H9 (cell line): Measurements from ENCODE around the gene PHYH. TPM values are rescaled to one million over a fixed set of nuclear protein-coding genes. Genes with fewer than 3 reads are reported as not detected.

Source experiments
- DNase-seq: peaks from one replicate; pipeline ENCODE4 v3.0.0-alpha.2; 2017
- H2AFZ ChIP-seq: one replicate; pipeline ENCODE4 v1.6.1; 2013; ENCODE audit warnings: mild to moderate bottlenecking, low read length, control low read depth, moderate library complexity
- H2AK5ac ChIP-seq: 2 replicates; pipeline ENCODE4 v1.6.1; 2013; ENCODE audit warnings: low read length, control low read depth, mixed read lengths; ENCODE audit not compliant: insufficient read length
- H2BK120ac ChIP-seq: one replicate; pipeline ENCODE4 v1.6.1; 2013; ENCODE audit warnings: low read depth, mild to moderate bottlenecking, low read length, control low read depth, inconsistent platforms; ENCODE audit not compliant: poor library complexity, severe bottlenecking
- H2BK12ac ChIP-seq: 2 replicates; pipeline ENCODE4 v1.6.1; 2013; ENCODE audit warnings: low read length, control low read depth, mixed read lengths, low read depth; ENCODE audit not compliant: insufficient read length
- H2BK15ac ChIP-seq: 2 replicates; pipeline ENCODE4 v1.6.1; 2013; ENCODE audit warnings: low read depth, low read length, control low read depth
- H2BK20ac ChIP-seq: one replicate; pipeline ENCODE4 v1.6.1; 2013; ENCODE audit warnings: low read depth, mild to moderate bottlenecking, low read length, control low read depth, inconsistent platforms; ENCODE audit not compliant: poor library complexity, severe bottlenecking
- H2BK5ac ChIP-seq: 2 replicates; pipeline ENCODE4 v1.6.1; 2013; ENCODE audit warnings: low read length, control low read depth, mixed read lengths; ENCODE audit not compliant: insufficient read length
- H3K14ac ChIP-seq: 2 replicates; pipeline ENCODE4 v1.6.1; 2013; ENCODE audit warnings: low read length, control low read depth; ENCODE audit not compliant: insufficient read depth
- H3K18ac ChIP-seq: 2 replicates; pipeline ENCODE4 v1.6.1; 2013; ENCODE audit warnings: low read depth, mild to moderate bottlenecking, mixed read lengths, low read length, control low read depth; ENCODE audit not compliant: insufficient read length
- H3K23ac ChIP-seq: 2 replicates; pipeline ENCODE4 v1.6.1; 2013; ENCODE audit warnings: low read length, control low read depth, mixed read lengths, low read depth; ENCODE audit not compliant: insufficient read length
- H3K23me2 ChIP-seq: 2 replicates; pipeline ENCODE4 v1.6.1; 2013; ENCODE audit warnings: low read depth, mild to moderate bottlenecking, mixed read lengths, low read length, control low read depth; ENCODE audit not compliant: insufficient read length, poor library complexity, severe bottlenecking
- H3K27ac ChIP-seq: 2 replicates; pipeline ENCODE4 v1.5.1; 2013; ENCODE audit warnings: low read length, control low read depth, mixed read lengths, low read depth; ENCODE audit not compliant: insufficient read length
- H3K27me3 ChIP-seq: 2 replicates; pipeline ENCODE4 v1.6.1; 2013; ENCODE audit warnings: low read length, control low read depth, inconsistent platforms; ENCODE audit not compliant: insufficient read depth
- H3K4ac ChIP-seq: 2 replicates; pipeline ENCODE4 v1.6.1; 2013; ENCODE audit warnings: low read depth, mild to moderate bottlenecking, control low read depth, inconsistent platforms, low read length, moderate library complexity
- H3K4me1 ChIP-seq: 2 replicates; pipeline ENCODE4 v1.6.1; 2013; ENCODE audit warnings: low read length, control low read depth, inconsistent platforms; ENCODE audit not compliant: insufficient read depth
- H3K4me2 ChIP-seq: 2 replicates; pipeline ENCODE4 v1.6.1; 2013; ENCODE audit warnings: low read length, control low read depth, mixed read lengths; ENCODE audit not compliant: insufficient read length, insufficient read depth
- H3K56ac ChIP-seq: 2 replicates; pipeline ENCODE4 v1.6.1; 2013; ENCODE audit warnings: low read depth, mild to moderate bottlenecking, mixed read lengths, low read length, control low read depth; ENCODE audit not compliant: insufficient read length
- H3K79me1 ChIP-seq: 2 replicates; pipeline ENCODE4 v1.6.1; 2013; ENCODE audit warnings: low read depth, mild to moderate bottlenecking, moderate library complexity, low read length, control low read depth, inconsistent platforms; ENCODE audit not compliant: insufficient read depth, poor library complexity, severe bottlenecking
- H3K79me2 ChIP-seq: 2 replicates; pipeline ENCODE4 v1.6.1; 2013; ENCODE audit warnings: low read length, control low read depth, inconsistent platforms; ENCODE audit not compliant: insufficient read depth
- H3K9ac ChIP-seq: 2 replicates; pipeline ENCODE4 v1.6.1; 2013; ENCODE audit warnings: low read length, control low read depth, mixed read lengths; ENCODE audit not compliant: insufficient read length; ENCODE audit errors: extremely low read depth
- H3K9me3 ChIP-seq: one replicate; pipeline ENCODE4 v1.6.1; 2013; ENCODE audit warnings: low read depth, low read length, inconsistent platforms; ENCODE audit not compliant: control insufficient read depth
- H3T11ph ChIP-seq: one replicate; pipeline ENCODE4 v1.6.1; 2013; ENCODE audit warnings: mild to moderate bottlenecking, low read length, control low read depth, inconsistent platforms
- H4K20me1 ChIP-seq: one replicate; pipeline ENCODE4 v1.6.1; 2013; ENCODE audit not compliant: control insufficient read depth, insufficient read length, insufficient read depth
- H4K5ac ChIP-seq: 2 replicates; pipeline ENCODE4 v1.6.1; 2013; ENCODE audit warnings: low read depth, mild to moderate bottlenecking, mixed read lengths, low read length, control low read depth; ENCODE audit not compliant: insufficient read length
- H4K8ac ChIP-seq: replicated peaks from 2 replicates; pipeline ENCODE4 v1.6.1; 2013; ENCODE audit warnings: low read length, control low read depth, mixed read lengths, low read depth; ENCODE audit not compliant: insufficient read length
- H4K91ac ChIP-seq: 2 replicates; pipeline ENCODE4 v1.6.1; 2013; ENCODE audit warnings: low read depth, mild to moderate bottlenecking, moderate library complexity, mixed read lengths, low read length, control low read depth; ENCODE audit not compliant: insufficient read length
- H3K27ac Mint-ChIP-seq, 3 experiments: 2 replicates in 2 of 3; 3 replicates in 1 of 3; pipeline ENCODE4 v1.8.0; 2020 to 2021; ENCODE audit warnings: mixed read lengths in 3 of 3, mild to moderate bottlenecking in 1 of 3, moderate library complexity in 1 of 3
- H3K27me3 Mint-ChIP-seq: 2 replicates; pipeline ENCODE4 v1.8.0; 2021; ENCODE audit warnings: low read depth, mild to moderate bottlenecking, moderate library complexity, mixed read lengths
- H3K36me3 Mint-ChIP-seq, 3 experiments: 2 replicates in 2 of 3; 3 replicates in 1 of 3; pipeline ENCODE4 v1.8.0; 2020 to 2021; ENCODE audit warnings: low read depth in 3 of 3, mixed read lengths in 3 of 3; ENCODE audit not compliant: insufficient read depth in 1 of 3
- H3K4me1 Mint-ChIP-seq, 2 experiments: 2 replicates each; pipeline ENCODE4 v1.8.0; 2020; ENCODE audit warnings: mixed read lengths in 2 of 2
- H3K4me3 Mint-ChIP-seq, 2 experiments: 2 replicates in 1 of 2; 3 replicates in 1 of 2; pipeline ENCODE4 v1.8.0; 2020 to 2021; ENCODE audit warnings: mild to moderate bottlenecking in 2 of 2, mixed read lengths in 2 of 2, moderate library complexity in 1 of 2
- H3K9me3 Mint-ChIP-seq, 2 experiments: 2 replicates in 1 of 2; 3 replicates in 1 of 2; pipeline ENCODE4 v1.8.0; 2020; ENCODE audit warnings: mild to moderate bottlenecking in 2 of 2, mixed read lengths in 2 of 2, moderate library complexity in 1 of 2
- CTCF ChIP-seq: fragments of 200-600 bp; sonication (generic); conservative IDR thresholded peaks from 3 replicates; pipeline ENCODE4 v1.8.0; 2021; ENCODE audit warnings: antibody characterized with exemption, mild to moderate bottlenecking
- WGBS: extraction: QIAGEN DNeasy Blood & Tissue Kit; methylation state at CpG from one replicate; pipeline ENCODE4 v1.1.7; 2013; ENCODE audit warnings: missing lambda C conversion rate, low lambda C conversion rate, mixed read lengths; ENCODE audit not compliant: insufficient read length; ENCODE audit errors: extremely low coverage; 5-methylcytosine and 5-hydroxymethylcytosine counted together
- total RNA-seq: library from RNA; stranded (reverse); gene quantifications from 2 replicates; pipeline ENCODE4 v1.2.1, GENCODE V29; 2021

The PHYH gene
- total RNA-seq, 1 experiment from 2014 or later: 21.5 TPM

- H2AK5ac ChIP-seq: no peak overlapping the region
- H3K27ac ChIP-seq: no peak overlapping the region
- H3K27me3 ChIP-seq: no peaks in the 10 kb centered on the region
- no peak overlapping the region for H2BK12ac ChIP-seq
- Mint-ChIP-seq H3K4me1 (peaks cover 3 to 4% of the 10 kb centered on the region in 2 experiments; a peak in 1 of 4 replicates), H3K27ac (no peak overlapping the region), H3K9me3 (peaks cover 6 to 9% of the 10 kb centered on the region in 2 experiments; a peak in 4 of 5 replicates), H3K27me3 (peaks cover 3% of the 10 kb centered on the region), H3K36me3 (peaks cover 0 to 6% (median 0%) of the 10 kb centered on the region in 3 experiments; a peak in 2 of 7 replicates), H3K4me3 (no peak overlapping the region)
- no peak overlapping the region for H3K18ac ChIP-seq
- no peak overlapping the region for H4K5ac ChIP-seq
- DNase-seq: no peak
- H2BK120ac ChIP-seq: no peak overlapping the region
- no peak overlapping the region for H4K8ac ChIP-seq
- H3K23me2 ChIP-seq: no peaks in the 10 kb centered on the region
- H2BK15ac ChIP-seq: no peak overlapping the region
- H3K4me1 ChIP-seq: no peaks in the 10 kb centered on the region
- no peaks in the 10 kb centered on the region for H3K79me2 ChIP-seq
- H3K56ac ChIP-seq: no peak overlapping the region
- H3K9me3 ChIP-seq: no peaks in the 10 kb centered on the region
- no peak overlapping the region for H2BK5ac ChIP-seq
- no peak overlapping the region for H3K9ac ChIP-seq
- H3K4ac ChIP-seq: no peak overlapping the region
- no peak overlapping the region for H2AFZ ChIP-seq
- H4K91ac ChIP-seq: no peak overlapping the region
- no peak overlapping the region for H3K4me2 ChIP-seq
- no peaks in the 10 kb centered on the region for H4K20me1 ChIP-seq
- no peak overlapping the region for H3K14ac ChIP-seq
- whole genome bisulfite sequencing: no CpG with 5 or more reads among the region's 4 CpGs
- no peak overlapping the region for H3T11ph ChIP-seq
- no peaks in the 10 kb centered on the region for H3K79me1 ChIP-seq
- H3K23ac ChIP-seq: no peak overlapping the region
- no peak for TF ChIP-seq CTCF
- H2BK20ac ChIP-seq: no peak overlapping the region
These were observed 46.1 kb downstream of the PHYH start for GRCh38 chr10:13253726-13254125.
